Neural crest cell (in vitro differentiated cells): ENCODE data around the gene SORCS2. TPM values are rescaled to one million over a fixed set of nuclear protein-coding genes. Genes with fewer than 3 reads are reported as not detected.

Experiments
- DNase-seq: peaks from one replicate; pipeline ENCODE4 v3.0.0; 2021; ENCODE audit warnings: low read depth, mixed read lengths, low spot score
- H3K27ac Mint-ChIP-seq: one replicate; pipeline ENCODE4 v1.8.0; 2021; ENCODE audit warnings: mild to moderate bottlenecking, mixed read lengths; ENCODE audit not compliant: unreplicated experiment
- H3K27me3 Mint-ChIP-seq: 2 replicates; pipeline ENCODE4 v1.8.0; 2021; ENCODE audit warnings: low read depth, mild to moderate bottlenecking, mixed read lengths
- H3K36me3 Mint-ChIP-seq: 2 replicates; pipeline ENCODE4 v1.8.0; 2021; ENCODE audit warnings: low read depth, mild to moderate bottlenecking, mixed read lengths
- H3K4me1 Mint-ChIP-seq: 2 replicates; pipeline ENCODE4 v1.8.0; 2021; ENCODE audit warnings: mixed read lengths
- H3K4me3 Mint-ChIP-seq: one replicate; pipeline ENCODE4 v1.8.0; 2021; ENCODE audit warnings: mild to moderate bottlenecking, mixed read lengths
- H3K9me3 Mint-ChIP-seq: 2 replicates; pipeline ENCODE4 v1.8.0; 2021; ENCODE audit warnings: mixed read lengths
- CTCF ChIP-seq: fragments of 200-600 bp; sonication (generic); conservative IDR thresholded peaks from 2 replicates; pipeline ENCODE4 v1.5.0; 2021; ENCODE audit warnings: antibody characterized with exemption, mild to moderate bottlenecking
- total RNA-seq: library from RNA; stranded (reverse); gene quantifications from 2 replicates; pipeline ENCODE4 v1.2.1, GENCODE V29; 2021

SORCS2 gene
- total RNA-seq, 1 donor from 2014 or later = 1.1 TPM

- Mint-ChIP-seq H3K36me3 (no peaks in the 10 kb centered on the region), H3K4me3 (no peak overlapping the region), H3K4me1 (peaks cover 9% of the 10 kb centered on the region), H3K9me3 (no peaks in the 10 kb centered on the region), H3K27ac (no peak overlapping the region), H3K27me3 (peaks cover 4% of the 10 kb centered on the region)
- DNase-seq = no peak
- TF ChIP-seq CTCF = no peak
Observed at GRCh38 chr4:7625071-7625470, 432.7 kb downstream of the SORCS2 start.

GRCh38 chr4:7626531-7626930, 434.2 kb downstream of the SORCS2 start:
- H3K4me3 Mint-ChIP-seq = no peak overlapping the region
- no peak for DNase-seq
- peaks cover 10% of the 10 kb centered on the region for H3K4me1 Mint-ChIP-seq
- no peak for TF ChIP-seq CTCF
- no peak overlapping the region for H3K27ac Mint-ChIP-seq
- H3K27me3 Mint-ChIP-seq = peaks cover 4% of the 10 kb centered on the region
- no peaks in the 10 kb centered on the region for H3K9me3 Mint-ChIP-seq
- H3K36me3 Mint-ChIP-seq = no peaks in the 10 kb centered on the region

GRCh38 chr4:7627251-7628250, 435.2 kb downstream of the SORCS2 start:
- no peak for TF ChIP-seq CTCF
- no peaks in the 10 kb centered on the region for H3K9me3 Mint-ChIP-seq
- no peak overlapping the region for H3K27ac Mint-ChIP-seq
- no peaks in the 10 kb centered on the region for H3K36me3 Mint-ChIP-seq
- H3K4me3 Mint-ChIP-seq = no peak overlapping the region
- no peak for DNase-seq
- peaks cover 7% of the 10 kb centered on the region for H3K27me3 Mint-ChIP-seq
- peaks cover 10% of the 10 kb centered on the region for H3K4me1 Mint-ChIP-seq

- peak overlapping the region; percentile 52 for H3K27ac Mint-ChIP-seq
- peaks cover 7% of the 10 kb centered on the region for H3K27me3 Mint-ChIP-seq
- TF ChIP-seq CTCF = no peak
- no peak for DNase-seq
- no peaks in the 10 kb centered on the region for H3K36me3 Mint-ChIP-seq
- no peaks in the 10 kb centered on the region for H3K9me3 Mint-ChIP-seq
- no peak overlapping the region for H3K4me3 Mint-ChIP-seq
- peaks cover 10% of the 10 kb centered on the region for H3K4me1 Mint-ChIP-seq
Observed at GRCh38 chr4:7628432-7628831, 436.1 kb downstream of the SORCS2 start.

DNA sequence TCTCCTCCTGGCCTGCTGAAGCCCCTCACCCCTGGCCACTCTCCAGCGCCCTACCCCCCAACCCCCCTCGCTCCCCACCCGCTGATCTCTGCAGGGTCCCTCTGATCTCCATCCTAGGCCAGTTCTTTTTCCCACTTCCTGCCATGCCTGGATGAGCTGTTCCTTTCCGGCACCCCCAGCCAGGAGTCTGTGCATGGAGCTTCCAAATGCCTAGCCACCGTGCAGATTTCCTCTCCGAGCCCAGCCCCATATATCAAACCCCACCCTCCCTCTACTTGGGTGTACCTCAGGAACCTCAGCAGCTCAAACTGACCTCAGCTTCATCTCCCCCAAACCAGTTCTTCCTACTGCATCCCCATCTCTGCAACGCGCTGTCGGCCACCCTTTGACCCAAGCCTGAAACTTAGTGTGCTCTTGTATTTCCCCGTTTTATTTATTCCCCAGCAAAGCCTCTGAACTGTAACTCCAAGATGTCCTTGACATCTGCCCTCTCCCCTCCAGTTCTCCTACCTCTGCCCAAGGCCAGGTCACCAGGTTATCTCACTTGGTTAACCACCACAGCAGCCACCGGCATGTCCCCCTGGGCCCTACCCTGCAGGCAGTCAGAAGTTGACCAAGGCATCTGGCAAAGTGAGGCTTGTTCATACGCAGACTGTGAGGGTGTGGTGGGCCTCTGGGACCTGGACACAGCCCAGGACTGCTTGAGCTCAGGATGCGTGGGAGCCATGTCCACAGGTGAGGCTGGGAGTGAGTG, 437.3 kb downstream of the SORCS2 start:
- Mint-ChIP-seq H3K27me3 (peaks cover 5% of the 10 kb centered on the region), H3K36me3 (no peaks in the 10 kb centered on the region), H3K4me1 (peaks cover 10% of the 10 kb centered on the region), H3K9me3 (no peaks in the 10 kb centered on the region), H3K4me3 (no peak overlapping the region), H3K27ac (no peak overlapping the region)
- TF ChIP-seq CTCF = no peak
- no peak for DNase-seq
